ENCODE results near the gene UGT1A7.

UGT1A7 gene

GRCh38 chr2:233819884-233820773 lies 138.4 kb downstream of the UGT1A7 start:
- no peak for DNase-seq

- DNase-seq = no peak
Observed at GRCh38 chr2:233820774-233821105, 139.0 kb downstream of the UGT1A7 start.

GRCh38 chr2:233821196-233821595 lies 139.5 kb downstream of the UGT1A7 start:
- no peak for DNase-seq

GRCh38 chr2:233821709-233822100 lies 140.0 kb downstream of the UGT1A7 start:
- DNase-seq = no peak

GRCh38 chr2:233822101-233822771 lies 140.5 kb downstream of the UGT1A7 start:
- no peak for DNase-seq
